Measurements from ENCODE around the gene COG3.

- TF ChIP-seq, protein P1, sequence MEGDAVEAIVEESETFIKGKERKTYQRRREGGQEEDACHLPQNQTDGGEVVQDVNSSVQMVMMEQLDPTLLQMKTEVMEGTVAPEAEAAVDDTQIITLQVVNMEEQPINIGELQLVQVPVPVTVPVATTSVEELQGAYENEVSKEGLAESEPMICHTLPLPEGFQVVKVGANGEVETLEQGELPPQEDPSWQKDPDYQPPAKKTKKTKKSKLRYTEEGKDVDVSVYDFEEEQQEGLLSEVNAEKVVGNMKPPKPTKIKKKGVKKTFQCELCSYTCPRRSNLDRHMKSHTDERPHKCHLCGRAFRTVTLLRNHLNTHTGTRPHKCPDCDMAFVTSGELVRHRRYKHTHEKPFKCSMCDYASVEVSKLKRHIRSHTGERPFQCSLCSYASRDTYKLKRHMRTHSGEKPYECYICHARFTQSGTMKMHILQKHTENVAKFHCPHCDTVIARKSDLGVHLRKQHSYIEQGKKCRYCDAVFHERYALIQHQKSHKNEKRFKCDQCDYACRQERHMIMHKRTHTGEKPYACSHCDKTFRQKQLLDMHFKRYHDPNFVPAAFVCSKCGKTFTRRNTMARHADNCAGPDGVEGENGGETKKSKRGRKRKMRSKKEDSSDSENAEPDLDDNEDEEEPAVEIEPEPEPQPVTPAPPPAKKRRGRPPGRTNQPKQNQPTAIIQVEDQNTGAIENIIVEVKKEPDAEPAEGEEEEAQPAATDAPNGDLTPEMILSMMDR (IDR thresholded peaks at IDR 0.05), result no peak
- TF ChIP-seq POLR2A (IDR thresholded peaks at IDR 0.05) (no peak), EP300 (IDR thresholded peaks at IDR 0.05) (no peak)
Measured at GRCh38 chr13:45451282-45451681, 13.5 kb upstream of the COG3 start.
